GM18858 (cell line): Measurements from ENCODE around the gene OIP5.
"Not testable (repeated sequence)": the region's sequence is repeated elsewhere in the genome, so short reads cannot be mapped to it uniquely, and the experiment has no call there.

Experiments used
- ATAC-seq: cut with Tn5 transposase; IDR thresholded peaks from one replicate; pipeline ENCODE4 v1.9.1; 2021; ENCODE audit not compliant: unreplicated experiment

Gene OIP5

GRCh38 chr15:41304149-41304770 lies 28.1 kb downstream of the OIP5 start:
- no peak for ATAC-seq

- no peak for ATAC-seq
These were observed 30.8 kb downstream of the OIP5 start for GRCh38 chr15:41301587-41301986.

DNA sequence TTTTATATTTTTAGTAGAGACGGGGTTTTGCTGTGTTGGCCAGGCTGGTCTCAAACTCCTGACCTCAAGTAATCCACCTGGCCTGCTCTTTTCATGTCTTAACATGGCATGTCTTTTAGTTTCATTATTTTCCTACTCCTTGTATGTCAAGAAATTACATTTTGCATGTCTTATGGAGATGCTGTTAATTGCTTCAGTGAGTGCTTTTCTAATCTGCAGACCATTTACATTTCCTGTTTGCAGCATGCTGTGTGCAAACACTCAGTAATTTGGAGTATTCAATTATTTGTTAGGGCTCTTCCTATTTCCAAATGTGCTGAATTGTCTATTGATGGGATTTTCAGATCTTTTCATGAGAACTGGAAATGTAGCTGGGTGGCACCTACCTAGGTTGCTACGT lies 31.3 kb downstream of the OIP5 start:
- not testable (repeated sequence) for ATAC-seq

DNA sequence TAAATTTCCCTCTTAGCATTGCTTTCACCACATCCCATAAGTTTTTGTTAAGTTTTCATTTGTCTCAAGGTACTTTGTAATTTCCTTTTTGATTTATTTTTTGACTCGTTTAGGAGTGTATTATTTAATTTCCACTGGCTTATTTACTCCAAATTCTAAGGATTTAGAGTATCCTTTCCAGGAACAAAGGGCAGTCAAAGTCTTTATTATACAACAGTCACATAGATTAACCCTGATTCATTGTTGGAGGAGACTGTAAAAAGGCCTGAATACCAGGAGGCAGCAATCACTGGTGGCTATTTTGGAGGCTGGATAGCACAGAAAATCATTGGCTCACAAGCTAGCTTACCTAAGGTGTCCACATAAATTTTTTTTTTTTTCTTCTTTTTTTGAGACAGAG lies 39.9 kb downstream of the OIP5 start:
- no peak for ATAC-seq

DNA sequence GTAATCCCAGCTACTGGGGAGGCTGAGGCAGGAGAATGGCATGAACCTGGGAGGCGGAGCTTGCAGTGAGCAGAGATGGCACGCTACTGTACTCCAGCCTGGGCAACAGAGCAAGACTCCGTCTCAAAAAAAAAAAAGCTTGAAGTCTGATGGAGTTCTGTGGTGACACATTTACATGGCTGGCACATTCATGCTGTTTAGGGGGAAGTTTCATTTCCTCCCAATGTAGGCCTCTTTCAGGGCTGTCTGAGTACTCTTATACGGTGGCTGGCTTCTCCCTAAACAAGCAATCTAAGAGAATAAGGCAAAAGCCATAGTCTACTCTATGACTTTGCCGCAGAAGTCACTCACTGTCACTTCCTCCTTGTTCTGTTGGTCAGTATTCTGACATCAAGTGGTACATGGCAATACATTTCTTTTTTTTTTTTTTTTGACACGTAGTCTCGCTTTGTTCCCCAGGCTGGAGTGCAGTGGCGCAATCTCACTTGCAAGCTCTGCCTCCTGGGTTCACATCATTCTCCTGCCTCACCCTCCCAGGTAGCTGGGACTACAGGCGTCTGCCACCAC lies 41.2 kb downstream of the OIP5 start:
- ATAC-seq: peak; percentile 67

- no peak for ATAC-seq
These were observed 42.4 kb downstream of the OIP5 start for GRCh38 chr15:41289953-41290352.

- ATAC-seq: no peak
These were observed 43.9 kb downstream of the OIP5 start for GRCh38 chr15:41288464-41288863.

DNA sequence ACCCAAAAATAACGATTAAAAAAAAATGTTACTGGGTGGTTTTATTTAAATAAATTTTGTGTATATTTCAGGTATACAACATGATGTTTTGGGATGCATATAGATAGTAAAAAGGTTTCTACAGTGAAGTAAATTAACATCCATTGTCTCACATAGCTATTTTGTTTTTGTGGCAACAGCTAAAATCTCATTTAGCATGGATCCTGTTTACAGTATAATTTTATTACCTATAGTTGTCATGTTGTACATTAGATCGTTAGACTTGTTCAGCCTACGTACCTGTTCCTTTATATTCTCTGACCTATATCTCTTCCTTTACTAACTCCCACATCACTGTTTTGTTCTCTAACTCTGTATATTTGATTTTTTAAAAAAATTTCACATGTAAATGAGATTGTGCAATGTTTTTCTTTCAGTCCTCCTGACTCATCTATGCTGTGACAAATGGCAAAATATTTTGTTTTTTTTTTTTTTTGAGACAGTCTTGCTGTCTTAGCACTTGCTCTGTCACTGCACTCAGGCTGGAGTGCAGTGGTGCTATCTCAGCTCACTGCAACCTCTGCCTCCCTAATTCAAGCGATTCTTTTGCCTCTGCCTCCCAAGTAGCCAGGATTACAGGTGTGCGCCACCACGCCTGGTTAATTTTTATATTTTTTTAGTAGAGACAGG lies 45.6 kb downstream of the OIP5 start:
- no peak for ATAC-seq

- ATAC-seq: no peak
These were observed 47.1 kb downstream of the OIP5 start for GRCh38 chr15:41285285-41285684.

DNA sequence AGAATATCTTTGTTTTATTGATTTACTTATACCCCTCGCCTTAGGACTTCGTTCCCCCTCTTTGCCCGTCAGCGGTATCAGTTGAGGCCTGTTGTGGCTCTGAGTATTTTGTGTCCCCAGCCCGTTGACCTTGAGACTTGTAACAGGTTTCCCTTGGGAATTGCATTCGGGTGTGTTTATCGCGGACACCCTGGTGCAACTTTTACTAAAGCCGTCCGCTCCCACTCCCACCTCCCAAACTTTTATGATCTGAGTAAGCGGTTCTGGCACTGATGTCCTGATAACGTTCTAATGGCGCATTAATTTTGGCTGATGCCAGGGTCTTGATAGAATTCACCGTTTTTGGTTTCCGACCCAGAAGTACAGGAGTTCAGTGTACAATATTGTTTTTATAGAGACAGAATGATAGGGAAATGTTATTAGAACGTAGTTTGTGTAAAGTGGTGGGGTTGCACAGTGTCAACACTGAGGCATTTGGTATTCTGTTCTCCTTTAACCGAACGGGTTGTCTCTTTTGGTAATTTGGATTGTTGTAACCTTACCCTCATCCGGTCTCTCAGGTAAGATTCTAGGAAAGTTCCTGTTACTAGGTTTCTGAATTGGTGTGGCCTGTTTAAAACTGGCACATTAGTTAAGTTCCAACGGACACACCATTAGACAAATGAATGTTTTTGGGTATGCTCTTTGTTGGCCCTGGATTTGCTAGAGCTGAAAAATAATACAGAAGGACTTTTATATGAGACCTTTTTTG lies 47.8 kb downstream of the OIP5 start:
- no peak for ATAC-seq

DNA sequence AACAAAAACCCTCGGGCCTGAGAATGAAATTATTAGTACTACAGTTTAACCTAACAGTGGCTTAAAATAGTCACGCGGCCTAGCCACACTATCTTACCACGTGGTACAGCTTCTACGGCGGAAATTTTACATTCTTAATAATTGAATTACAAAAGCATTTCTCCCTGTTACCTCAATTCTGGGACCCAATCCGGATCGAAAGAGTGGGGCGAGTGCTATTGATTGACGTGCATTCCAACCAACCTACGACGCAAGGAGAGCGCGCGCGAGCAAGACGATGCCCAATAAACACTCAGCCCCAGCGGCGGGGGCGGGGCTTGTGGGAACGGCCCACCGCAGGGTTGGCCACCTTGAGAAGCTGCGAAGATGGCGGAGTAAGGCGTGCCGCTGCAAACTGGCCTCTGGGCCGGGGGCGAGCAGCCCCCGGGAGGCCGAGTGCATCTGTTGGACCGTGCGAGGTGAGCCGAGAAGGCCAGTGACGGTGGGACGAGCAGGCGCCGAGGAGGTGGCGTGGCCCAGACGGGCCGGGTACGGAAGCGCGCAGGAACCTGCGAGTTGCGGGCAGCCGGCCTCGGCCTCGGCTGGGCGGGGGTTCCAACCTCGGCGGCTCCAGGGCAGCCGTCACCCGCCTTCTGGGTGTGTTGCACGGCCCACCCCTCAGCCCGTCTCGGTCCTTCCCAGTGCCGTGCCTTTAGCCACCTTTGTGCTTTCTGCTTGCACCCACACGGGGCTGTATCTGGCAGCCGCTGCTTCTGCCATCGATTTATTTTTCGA lies 48.6 kb downstream of the OIP5 start:
- ATAC-seq: peak; percentile 88

- not testable (repeated sequence) for ATAC-seq
These were observed 49.3 kb downstream of the OIP5 start for GRCh38 chr15:41282980-41283652.

DNA sequence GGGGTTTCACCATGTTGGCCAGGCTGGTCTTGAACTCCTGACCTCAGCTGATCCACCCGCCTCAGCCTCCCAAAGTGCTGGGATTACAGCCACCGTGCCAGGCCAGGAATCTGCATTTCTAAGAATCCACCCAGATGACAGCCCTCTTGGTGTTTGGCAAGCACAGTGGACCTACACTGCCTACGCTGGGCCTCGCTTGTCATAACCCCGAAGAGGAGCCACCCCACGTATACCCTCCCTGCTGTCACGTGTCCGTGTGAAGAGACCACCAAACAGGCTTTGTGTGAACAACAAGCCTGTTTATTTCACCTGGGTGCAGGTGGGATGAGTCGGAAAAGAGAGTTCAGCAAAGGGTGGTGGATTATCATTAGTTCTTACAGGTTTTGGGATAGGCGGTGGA lies 50.0 kb downstream of the OIP5 start:
- ATAC-seq: not testable (repeated sequence)

DNA sequence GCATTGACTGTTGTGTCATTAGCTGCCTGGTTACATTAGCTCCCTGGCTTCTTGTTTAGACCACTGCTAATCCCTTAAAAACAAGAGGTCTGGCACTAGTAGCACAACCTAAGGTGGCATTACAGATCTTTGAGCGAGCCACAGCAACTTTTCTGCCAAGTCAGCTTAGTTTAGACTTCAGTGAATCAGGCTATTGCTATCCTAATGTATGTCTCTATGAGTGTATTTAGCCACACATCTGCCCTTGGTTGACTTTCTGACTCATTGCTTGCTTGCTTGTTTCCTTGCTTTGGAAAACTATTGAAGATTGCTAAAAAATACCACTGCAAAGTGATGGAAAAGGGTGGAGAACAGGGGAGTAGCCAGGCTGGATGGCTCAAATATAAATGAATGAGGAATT lies 51.2 kb downstream of the OIP5 start:
- ATAC-seq: no peak

GRCh38 chr15:41279535-41280283 lies 52.7 kb downstream of the OIP5 start:
- ATAC-seq: no peak

- ATAC-seq: no peak
These were observed 54.1 kb downstream of the OIP5 start for GRCh38 chr15:41278319-41278718.

- no peak for ATAC-seq
These were observed 55.6 kb downstream of the OIP5 start for GRCh38 chr15:41276831-41277230.

DNA sequence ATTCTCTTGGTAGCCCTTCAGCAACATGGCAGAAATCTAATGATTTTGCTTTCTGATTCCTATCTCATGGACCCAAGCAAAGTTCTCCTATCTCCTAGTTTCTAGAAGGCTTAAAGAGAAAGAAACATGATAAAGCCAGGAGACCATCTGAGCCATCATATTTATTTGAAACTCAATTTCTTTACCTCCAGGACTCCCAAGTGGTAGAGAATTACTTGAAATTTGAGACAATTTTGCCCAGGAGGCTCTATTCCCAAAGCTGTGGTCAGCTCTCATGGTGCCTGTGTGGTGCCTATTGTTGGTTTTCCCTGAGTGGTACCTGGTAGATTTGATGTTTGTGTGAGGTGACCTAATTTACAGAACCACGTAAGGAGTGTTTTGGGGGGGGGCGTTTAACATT lies 62.5 kb downstream of the OIP5 start:
- ATAC-seq: no peak

DNA sequence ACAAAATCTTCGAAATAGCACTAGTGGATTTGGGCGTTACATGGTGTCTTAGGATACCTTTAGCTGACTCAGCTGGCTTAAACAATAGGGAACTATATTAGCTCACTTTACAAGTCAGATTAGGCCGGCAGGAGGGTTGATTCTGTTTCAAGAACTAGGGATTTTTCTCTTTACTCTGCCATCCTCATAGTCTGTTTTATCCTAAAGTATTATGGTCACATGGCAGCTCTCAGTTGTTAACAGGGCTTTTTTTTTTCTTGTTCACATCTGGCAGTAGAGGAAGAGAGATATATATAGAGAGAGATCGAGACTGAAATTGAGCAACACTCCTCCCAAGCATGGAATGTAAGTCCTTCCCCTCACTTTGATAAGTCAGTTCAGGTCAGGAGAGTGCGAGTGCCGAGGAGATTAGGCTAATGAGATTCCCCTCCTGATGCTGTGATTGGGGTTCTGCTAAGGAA lies 68.5 kb downstream of the OIP5 start:
- no peak for ATAC-seq

DNA sequence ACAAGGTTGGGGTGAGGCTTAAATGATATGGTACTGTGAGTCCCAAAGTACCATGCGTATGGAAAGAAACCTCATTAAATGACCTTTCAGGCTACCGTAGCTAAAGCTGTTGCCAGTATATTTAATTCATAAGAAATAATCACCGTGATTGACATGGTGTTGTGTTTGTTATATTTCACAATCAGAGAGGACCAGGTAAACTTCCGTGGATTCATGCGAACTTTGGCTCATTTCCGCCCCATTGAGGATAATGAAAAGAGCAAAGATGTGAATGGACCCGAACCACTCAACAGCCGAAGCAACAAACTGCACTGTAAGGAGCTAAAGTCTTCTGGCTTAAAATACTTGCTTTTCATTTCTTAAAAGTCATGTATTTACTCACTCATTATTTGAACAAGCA lies 69.8 kb downstream of the OIP5 start:
- ATAC-seq: no peak
